Psoas muscle (tissue), 8 donors: Measurements from ENCODE around the gene PLB1. TPM values are rescaled to one million over a fixed set of nuclear protein-coding genes. Genes with fewer than 3 reads are reported as not detected.

Experiments used
- ATAC-seq, 4 donors: fragments of 200-7000 bp; cut with Tn5 transposase; one replicate each; pipeline ENCODE4 v1.9.1; 2020; ENCODE audit warnings: moderate library complexity in 3 of 4, mild to moderate bottlenecking in 2 of 4
- DNase-seq, 2 donors: peaks; one replicate each; pipeline ENCODE4 v3.0.0-alpha.2; 2020
- H3K27ac ChIP-seq: fragments of 200-600 bp; one replicate; pipeline ENCODE4 v1.8.0; 2022
- H3K27me3 ChIP-seq, 3 donors: fragments of 200-600 bp in 1 of 3; one replicate each; pipeline versions ENCODE4 v1.6.1 to v1.8.0; 2013 to 2022; ENCODE audit warnings: low read length in 2 of 3, mild to moderate bottlenecking in 2 of 3, moderate library complexity in 1 of 3; ENCODE audit not compliant: insufficient read depth in 3 of 3
- H3K36me3 ChIP-seq, 2 donors: fragments of 200-600 bp in 1 of 2; one replicate each; pipeline versions ENCODE4 v1.6.1 to v1.8.0; 2013 to 2022; ENCODE audit warnings: low read depth in 1 of 2, mild to moderate bottlenecking in 1 of 2, moderate library complexity in 1 of 2; ENCODE audit not compliant: insufficient read depth in 1 of 2
- H3K4me1 ChIP-seq: fragments of 200-600 bp; one replicate; pipeline ENCODE4 v1.8.0; 2022
- H3K4me3 ChIP-seq: fragments of 200-600 bp; one replicate; pipeline ENCODE4 v1.8.0; 2022; ENCODE audit warnings: mild to moderate bottlenecking
- H3K9me3 ChIP-seq: fragments of 200-600 bp; one replicate; pipeline ENCODE4 v1.8.0; 2022
- WGBS, 3 donors: extraction: QIAGEN DNeasy Blood & Tissue Kit; methylation state at CpG; one replicate each; pipeline versions ENCODE4 v1.1.6 to v1.1.7; 2013; 5-methylcytosine and 5-hydroxymethylcytosine counted together
- intact Hi-C, 2 donors: fragments of 100-400 bp; cut with DNase I; formaldehyde crosslinking; loops; one replicate each; pipeline versions ENCODE4 v1.11.0 to v1.14.2; 2022
- polyA plus RNA-seq, 3 donors: library from polyadenylated mRNA; stranded (reverse); fragments of 200-250 nt; gene quantifications; one replicate each; pipeline ENCODE4 v1.2.3, GENCODE V29; 2013
- total RNA-seq, 4 donors: library from RNA; stranded (reverse); fragmentation: NEBNext Ultra II Directional in 2 of 4; extraction: Animal tissue kit (Norgen Biotek cat#: 25700) in 2 of 4; gene quantifications; one replicate each; pipeline versions ENCODE4 v1.2.1 to v1.2.4, GENCODE V29; 2021 to 2023
- TF ChIP-seq, protein P1 (sequence below): fragments of 200-600 bp; IDR thresholded peaks from one replicate; pipeline ENCODE4 v1.8.0; 2022; ENCODE audit warnings: antibody characterized with exemption
- donor health status: healthy with polysubstance abuse.
- donor health status: DM: no; HTN: no; CAD: no; lungs with moderate emphysema.
- donor health status: Bipolar disorder and iron deficiency.
- donor health status: healthy.
- donor health status: DM: yes; HTN: yes; CAD: no.
- donor health status: DM: no; HTN: no; CAD: no.
- donor health status: DM: no; HTN: no; CAD: no.
- donor health status: DM: yes; HTN: yes; CAD: no.

PLB1 gene
- total and polyA plus RNA-seq, 7 donors, result 0.63 to 4.9 (median 1.7) TPM

DNA sequence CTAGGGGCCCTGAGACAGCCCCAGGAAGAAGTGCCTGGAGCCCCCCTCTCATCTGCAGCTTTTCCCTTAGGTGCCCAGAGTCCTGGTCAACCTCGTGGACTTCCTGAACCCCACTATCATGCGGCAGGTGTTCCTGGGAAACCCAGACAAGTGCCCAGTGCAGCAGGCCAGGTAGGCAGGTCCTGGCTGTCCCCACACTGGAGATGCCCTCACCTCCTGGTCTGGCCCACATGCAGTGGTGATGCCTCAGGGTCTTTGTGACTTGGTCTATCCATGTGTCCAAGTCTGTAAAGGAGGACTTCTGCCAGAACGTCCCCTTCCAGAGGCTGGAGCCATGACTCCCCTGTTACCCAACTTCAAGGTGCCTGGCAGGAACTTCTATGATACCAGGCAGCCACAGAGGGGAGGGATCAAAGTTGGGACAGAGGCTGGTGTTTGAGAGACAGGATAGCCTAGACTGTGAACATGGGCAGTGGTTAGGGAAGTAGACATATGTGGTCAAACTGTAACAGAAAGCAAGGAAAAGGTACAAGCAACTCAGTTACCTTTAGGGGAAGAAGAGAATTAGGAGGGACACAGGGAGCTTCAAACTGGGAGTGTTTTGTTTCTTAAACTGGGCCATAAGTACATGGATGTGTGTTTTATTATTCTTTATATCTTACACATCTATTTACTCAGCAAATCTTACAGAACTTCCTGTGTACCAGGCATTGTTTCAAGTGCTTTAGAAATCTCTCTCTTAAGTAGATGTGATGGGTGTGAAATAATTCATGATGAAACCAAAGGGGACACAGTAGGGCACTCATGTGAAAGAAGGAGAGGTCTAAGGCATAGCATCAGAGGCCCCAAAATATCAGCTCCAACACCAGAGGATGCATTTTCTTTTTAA, 107.1 kb downstream of the PLB1 start:
- Histone ChIP-seq H3K27ac (no peak overlapping the region), H3K36me3 (no peaks in the 10 kb centered on the region), H3K27me3 (no peaks in the 10 kb centered on the region), H3K4me1 (peaks cover 16% of the 10 kb centered on the region), H3K4me3 (peak overlapping the region; percentile 15), H3K9me3 (no peaks in the 10 kb centered on the region)
- DNase-seq (peak in 1 of 2 donors; percentile 43), ATAC-seq (no peak)
- intact Hi-C loops, result no loop called here
- TF ChIP-seq, protein P1, sequence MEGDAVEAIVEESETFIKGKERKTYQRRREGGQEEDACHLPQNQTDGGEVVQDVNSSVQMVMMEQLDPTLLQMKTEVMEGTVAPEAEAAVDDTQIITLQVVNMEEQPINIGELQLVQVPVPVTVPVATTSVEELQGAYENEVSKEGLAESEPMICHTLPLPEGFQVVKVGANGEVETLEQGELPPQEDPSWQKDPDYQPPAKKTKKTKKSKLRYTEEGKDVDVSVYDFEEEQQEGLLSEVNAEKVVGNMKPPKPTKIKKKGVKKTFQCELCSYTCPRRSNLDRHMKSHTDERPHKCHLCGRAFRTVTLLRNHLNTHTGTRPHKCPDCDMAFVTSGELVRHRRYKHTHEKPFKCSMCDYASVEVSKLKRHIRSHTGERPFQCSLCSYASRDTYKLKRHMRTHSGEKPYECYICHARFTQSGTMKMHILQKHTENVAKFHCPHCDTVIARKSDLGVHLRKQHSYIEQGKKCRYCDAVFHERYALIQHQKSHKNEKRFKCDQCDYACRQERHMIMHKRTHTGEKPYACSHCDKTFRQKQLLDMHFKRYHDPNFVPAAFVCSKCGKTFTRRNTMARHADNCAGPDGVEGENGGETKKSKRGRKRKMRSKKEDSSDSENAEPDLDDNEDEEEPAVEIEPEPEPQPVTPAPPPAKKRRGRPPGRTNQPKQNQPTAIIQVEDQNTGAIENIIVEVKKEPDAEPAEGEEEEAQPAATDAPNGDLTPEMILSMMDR, result no peak
- 89 to 92% (median 90%) methylated on average over 3 of the region's 3 CpGs for WGBS, 3 donors

GRCh38 chr2:28603821-28604220, 108.0 kb downstream of the PLB1 start:
- H3K4me3 ChIP-seq, result no peak overlapping the region
- WGBS, 3 donors, result 77 to 89% (median 88%) methylated on average over 10 of the region's 10 CpGs
- intact Hi-C loops, result no loop called here
- no peak overlapping the region for H3K27ac ChIP-seq
- ATAC-seq, result no peak
- peaks cover 24% of the 10 kb centered on the region for H3K4me1 ChIP-seq
- no peaks in the 10 kb centered on the region for H3K9me3 ChIP-seq
- no peaks in the 10 kb centered on the region for H3K27me3 ChIP-seq
- no peaks in the 10 kb centered on the region for H3K36me3 ChIP-seq
- TF ChIP-seq, protein P1, result no peak
- DNase-seq, result peak in 1 of 2 donors; percentile 35

DNA sequence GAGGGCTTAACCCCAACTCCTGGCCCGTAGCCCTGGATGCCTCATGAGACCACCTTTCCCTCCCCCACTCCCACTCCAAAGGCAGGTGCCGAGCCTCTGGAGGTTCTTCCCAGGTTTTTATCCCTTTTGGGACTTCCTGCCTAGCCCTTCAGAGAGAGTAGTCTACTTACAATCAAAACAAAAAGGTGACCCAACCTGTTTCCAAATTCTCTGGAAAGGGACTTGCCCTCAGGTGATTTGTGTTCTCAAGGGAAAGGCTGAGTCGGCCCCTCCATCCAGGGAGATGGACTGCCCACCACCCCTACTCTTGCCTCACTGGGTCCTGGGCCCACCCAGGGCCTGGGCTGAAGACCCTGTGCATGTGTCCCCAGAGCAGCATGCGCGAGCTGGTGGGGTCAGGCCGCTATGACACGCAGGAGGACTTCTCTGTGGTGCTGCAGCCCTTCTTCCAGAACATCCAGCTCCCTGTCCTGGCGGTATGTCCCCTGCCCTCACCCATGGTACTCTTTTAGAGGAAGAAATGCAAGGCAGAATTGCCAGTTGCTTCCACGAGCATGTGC, 108.5 kb downstream of the PLB1 start:
- Histone ChIP-seq H3K27me3 (no peaks in the 10 kb centered on the region), H3K4me1 (peaks cover 25% of the 10 kb centered on the region), H3K4me3 (no peak overlapping the region), H3K9me3 (no peaks in the 10 kb centered on the region), H3K27ac (no peak overlapping the region), H3K36me3 (no peaks in the 10 kb centered on the region)
- TF ChIP-seq, protein P1, result no peak
- peak in 1 of 2 donors; percentile 25 for DNase-seq
- intact Hi-C loops, result no loop called here
- no peak for ATAC-seq
- WGBS, 3 donors, result 91 to 96% (median 93%) methylated on average over 9 of the region's 9 CpGs

GRCh38 chr2:28606986-28607441, 111.2 kb downstream of the PLB1 start:
- intact Hi-C loops, result loop anchor here (2.0 to 5.0 kb wide), 2 partner anchors 36 to 40 kb away; no protein-coding TSS in a partner anchor
- Histone ChIP-seq H3K4me1 (peaks cover 45% of the 10 kb centered on the region), H3K36me3 (no peaks in the 10 kb centered on the region), H3K9me3 (no peaks in the 10 kb centered on the region), H3K27ac (peak overlapping the region; percentile 84), H3K27me3 (no peaks in the 10 kb centered on the region), H3K4me3 (no peak overlapping the region)
- WGBS, 3 donors, result 53 to 72% (median 56%) methylated on average over 5 of the region's 5 CpGs
- ATAC-seq (peak; percentile 33 to 69 (median 62)), DNase-seq (peak in 1 of 2 donors; percentile 73)
- TF ChIP-seq, protein P1, result no peak
